ENCODE measurements around the gene FLT3LG.

- TF ChIP-seq POLR2AphosphoS5 (IDR thresholded peaks at IDR 0.05; ENCODE audit: low read depth, low read length) = no peak
- TF ChIP-seq CTCF (IDR thresholded peaks at IDR 0.05) = no peak
- TF ChIP-seq SIN3A (IDR thresholded peaks at IDR 0.05; ENCODE audit: borderline replicate concordance, insufficient read depth, low read depth, low read length) = no peak
- TF ChIP-seq TCF7L2 (IDR thresholded peaks at IDR 0.05; ENCODE audit: low read depth, low read length) = no peak
Measured at GRCh38 chr19:49439836-49440235, 34.2 kb upstream of the FLT3LG start.
